PC-3 (cell line): ENCODE measurements around the gene NMUR1. TPM values are rescaled to one million over a fixed set of nuclear protein-coding genes. Genes with fewer than 3 reads are reported as not detected.

ENCODE experiments used
- ATAC-seq: fragments of 200-7000 bp; cut with Tn5 transposase; 2 replicates; pipeline ENCODE4 v1.9.1; 2020; ENCODE audit warnings: mild to moderate bottlenecking, moderate library complexity
- BruUV-seq: library from RNA; stranded (reverse); fragments of 400-500 nt; replicated peaks from 2 replicates; lab custom pipeline; 2021; lab: Mats Ljungman, UMichigan
- CTCF ChIA-PET: fragments of 300-600 bp; sonication (Branson Sonifier 250); formaldehyde crosslinking; loops from one replicate; lab custom pipeline; 2022; ENCODE audit warnings: antibody characterized with exemption; lab: Charles Lee
- POLR2A ChIA-PET: fragments of 300-600 bp; sonication (Branson Sonifier 250); formaldehyde crosslinking; loops from one replicate; lab custom pipeline; 2022; ENCODE audit warnings: antibody characterized with exemption; ENCODE audit not compliant: unreplicated experiment; lab: Charles Lee
- DNase-seq: peaks from one replicate; pipeline ENCODE4 v3.0.0-alpha.2; 2015
- H2AFZ ChIP-seq: fragments of 300-600 bp; sonication (generic); 2 replicates; pipeline ENCODE4 v1.6.0; 2016; ENCODE audit warnings: antibody characterized with exemption, low read length
- H3F3A ChIP-seq: fragments of 300-600 bp; sonication (generic); one replicate; pipeline ENCODE4 v1.6.0; 2017; ENCODE audit warnings: antibody characterized with exemption, low read length, control low read depth, mild to moderate bottlenecking; ENCODE audit not compliant: unreplicated experiment
- H3K27ac ChIP-seq: fragments of 300-600 bp; sonication (generic); 2 replicates; pipeline ENCODE4 v1.5.1; 2016; ENCODE audit warnings: mild to moderate bottlenecking, low read length
- H3K27me3 ChIP-seq: fragments of 300-600 bp; sonication (generic); 2 replicates; pipeline ENCODE4 v1.6.1; 2016; ENCODE audit warnings: low read length, mixed read lengths
- H3K36me3 ChIP-seq: fragments of 300-600 bp; sonication (generic); 2 replicates; pipeline ENCODE4 v1.6.1; 2016; ENCODE audit warnings: low read depth, mixed run types, low read length, mixed read lengths
- H3K4me1 ChIP-seq: fragments of 300-600 bp; sonication (generic); 2 replicates; pipeline ENCODE4 v1.5.1; 2016; ENCODE audit warnings: low read length; ENCODE audit not compliant: insufficient read depth
- H3K4me2 ChIP-seq: fragments of 300-600 bp; sonication (generic); 2 replicates; pipeline ENCODE4 v1.6.0; 2016; ENCODE audit warnings: low read length
- H3K4me3 ChIP-seq: fragments of 300-600 bp; sonication (generic); 2 replicates; pipeline ENCODE4 v1.5.1; 2016; ENCODE audit warnings: mild to moderate bottlenecking, low read length, mixed read lengths
- H3K79me2 ChIP-seq: fragments of 300-600 bp; sonication (generic); 2 replicates; pipeline ENCODE4 v1.6.1; 2017; ENCODE audit warnings: low read length, mixed read lengths
- H3K9ac ChIP-seq: fragments of 300-600 bp; sonication (generic); 2 replicates; pipeline ENCODE4 v1.6.0; 2016; ENCODE audit warnings: mild to moderate bottlenecking, low read length
- H3K9me2 ChIP-seq: fragments of 300-600 bp; sonication (generic); replicated peaks from 2 replicates; pipeline ENCODE4 v1.6.1; 2016; ENCODE audit warnings: mixed run types, low read length, mixed read lengths
- H3K9me3 ChIP-seq: fragments of 300-600 bp; sonication (generic); 2 replicates; pipeline ENCODE4 v1.6.1; 2016; ENCODE audit warnings: low read length, mixed read lengths
- H4K20me1 ChIP-seq: fragments of 300-600 bp; sonication (generic); 2 replicates; pipeline ENCODE4 v1.6.1; 2016; ENCODE audit warnings: low read length, mixed read lengths
- EZH2phosphoT487 ChIP-seq: fragments of 300-600 bp; sonication (generic); IDR thresholded peaks from 2 replicates; pipeline ENCODE4 v1.6.1; 2018; ENCODE audit warnings: mild to moderate bottlenecking, antibody characterized with exemption, low read length, borderline replicate concordance
- intact Hi-C: fragments of 100-400 bp; cut with micrococcal nuclease; formaldehyde crosslinking; loops from 2 replicates; pipeline ENCODE4 v1.9.0; 2023
- total RNA-seq: library from RNA; depleted of rRNA; stranded (reverse); fragments of >200 nt; gene quantifications from 2 replicates; pipeline ENCODE4 v1.2.3, GENCODE V29; 2014
- TF ChIP-seq, protein P1 (sequence below): fragments of 300-600 bp; sonication (generic); conservative IDR thresholded peaks from 2 replicates; pipeline ENCODE4 v1.5.1; 2017; ENCODE audit warnings: antibody characterized with exemption, low read depth, mild to moderate bottlenecking, low read length

Gene NMUR1
- total RNA-seq, 1 experiment from 2014 or later, result not detected

DNA sequence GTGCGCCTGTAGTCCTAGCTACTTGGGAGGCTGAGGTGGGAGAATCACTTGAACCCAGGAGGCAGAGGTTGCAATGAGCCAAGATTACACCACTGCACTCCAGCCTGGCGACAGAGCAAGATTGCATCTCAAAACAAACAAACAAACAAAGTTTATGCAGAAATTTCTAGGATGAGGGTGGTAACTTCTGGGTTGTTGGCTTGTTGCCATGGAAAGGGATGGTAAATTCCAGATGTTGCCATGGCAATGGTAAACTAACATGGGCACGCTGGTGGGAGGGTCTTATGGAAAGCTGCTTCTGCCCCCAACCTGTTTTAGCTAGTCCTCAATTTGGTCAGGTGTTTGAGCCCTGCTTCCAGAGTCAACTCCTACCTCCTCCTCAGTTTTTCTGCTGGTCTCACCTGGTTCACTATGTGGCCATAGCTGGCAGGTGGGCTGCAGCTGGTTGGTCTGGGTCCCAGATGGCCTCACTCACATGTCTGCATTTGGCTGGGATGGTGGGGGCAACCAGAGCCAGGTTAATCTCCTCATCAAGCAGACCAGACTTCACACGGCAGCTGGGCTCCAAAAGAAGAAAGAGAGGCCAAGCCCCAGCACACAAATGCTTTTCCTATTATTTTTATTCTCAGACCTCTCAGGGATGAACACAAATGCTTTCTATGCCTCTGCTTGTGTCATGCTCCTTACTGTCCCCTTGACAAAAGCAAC lies 35.8 kb upstream of the NMUR1 start:
- no peak for DNase-seq

DNA sequence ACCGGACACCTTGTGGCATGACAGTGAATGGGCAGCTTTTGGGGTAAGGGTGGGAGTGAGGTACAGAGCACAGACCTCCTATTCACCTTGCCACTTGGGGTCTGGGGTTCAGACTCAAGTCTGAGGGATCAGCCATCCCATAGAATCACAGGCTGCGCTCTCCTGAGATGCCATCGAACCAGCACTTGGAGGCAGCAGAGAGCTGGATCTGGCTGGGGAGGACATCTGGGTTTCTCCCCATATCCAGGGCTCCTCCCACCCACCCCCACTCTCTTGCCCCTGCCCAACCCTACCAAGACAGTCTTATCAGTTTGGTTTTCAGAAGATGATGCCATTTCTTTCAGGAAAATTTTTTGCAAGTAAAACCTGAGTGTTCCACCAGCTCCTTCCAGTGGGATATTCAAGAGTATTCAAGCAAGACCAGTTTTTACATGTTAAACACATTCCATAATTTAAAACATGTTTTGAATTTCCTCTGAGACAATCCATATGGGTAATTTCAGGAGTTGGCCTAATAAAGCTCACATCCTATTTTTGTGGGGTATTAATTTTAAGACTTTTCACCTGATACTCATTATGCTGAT lies 33.2 kb upstream of the NMUR1 start:
- H3K4me1 ChIP-seq, result no peaks in the 10 kb centered on the region
- ChIA-PET POLR2A (no interaction called here), CTCF (interaction anchor here (0.6 to 1.2 kb wide), 6 partner anchors 14 to 738 kb away, joined by 3 to 12 read pairs (median 5); no protein-coding TSS in a partner anchor)
- H3K4me3 ChIP-seq, result no peak overlapping the region
- DNase-seq (peak; percentile 65), ATAC-seq (peak; percentile 95)
- H3K4me2 ChIP-seq, result no peak overlapping the region
- no peaks in the 10 kb centered on the region for H3F3A ChIP-seq
- H3K9me2 ChIP-seq, result no peaks in the 10 kb centered on the region
- no peaks in the 10 kb centered on the region for H3K36me3 ChIP-seq
- H3K27me3 ChIP-seq, result no peaks in the 10 kb centered on the region
- no peak overlapping the region for H3K27ac ChIP-seq
- TF ChIP-seq EZH2phosphoT487, result no peak
- TF ChIP-seq, protein P1, sequence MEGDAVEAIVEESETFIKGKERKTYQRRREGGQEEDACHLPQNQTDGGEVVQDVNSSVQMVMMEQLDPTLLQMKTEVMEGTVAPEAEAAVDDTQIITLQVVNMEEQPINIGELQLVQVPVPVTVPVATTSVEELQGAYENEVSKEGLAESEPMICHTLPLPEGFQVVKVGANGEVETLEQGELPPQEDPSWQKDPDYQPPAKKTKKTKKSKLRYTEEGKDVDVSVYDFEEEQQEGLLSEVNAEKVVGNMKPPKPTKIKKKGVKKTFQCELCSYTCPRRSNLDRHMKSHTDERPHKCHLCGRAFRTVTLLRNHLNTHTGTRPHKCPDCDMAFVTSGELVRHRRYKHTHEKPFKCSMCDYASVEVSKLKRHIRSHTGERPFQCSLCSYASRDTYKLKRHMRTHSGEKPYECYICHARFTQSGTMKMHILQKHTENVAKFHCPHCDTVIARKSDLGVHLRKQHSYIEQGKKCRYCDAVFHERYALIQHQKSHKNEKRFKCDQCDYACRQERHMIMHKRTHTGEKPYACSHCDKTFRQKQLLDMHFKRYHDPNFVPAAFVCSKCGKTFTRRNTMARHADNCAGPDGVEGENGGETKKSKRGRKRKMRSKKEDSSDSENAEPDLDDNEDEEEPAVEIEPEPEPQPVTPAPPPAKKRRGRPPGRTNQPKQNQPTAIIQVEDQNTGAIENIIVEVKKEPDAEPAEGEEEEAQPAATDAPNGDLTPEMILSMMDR, result peak; percentile 62
- no peaks in the 10 kb centered on the region for H3K79me2 ChIP-seq
- no TSS peak for BruUV-seq
- intact Hi-C loops, result loop anchor here (1.0 kb wide), 1 partner anchor 38 kb away; no protein-coding TSS in a partner anchor
- no peaks in the 10 kb centered on the region for H3K9me3 ChIP-seq
- no peak overlapping the region for H2AFZ ChIP-seq
- no peaks in the 10 kb centered on the region for H4K20me1 ChIP-seq
- H3K9ac ChIP-seq, result no peak overlapping the region

More for the DNA sequence above, 35.8 kb upstream of the NMUR1 start:
- Histone ChIP-seq H3K4me2 (no peak overlapping the region), H4K20me1 (no peaks in the 10 kb centered on the region), H3K36me3 (no peaks in the 10 kb centered on the region), H3K4me1 (no peaks in the 10 kb centered on the region), H3K27me3 (no peaks in the 10 kb centered on the region), H3K27ac (no peak overlapping the region), H3F3A (no peaks in the 10 kb centered on the region), H3K9me3 (no peaks in the 10 kb centered on the region), H3K79me2 (no peaks in the 10 kb centered on the region), H3K9ac (no peak overlapping the region), H3K9me2 (no peaks in the 10 kb centered on the region), H3K4me3 (no peak overlapping the region), H2AFZ (no peak overlapping the region)
- no TSS peak for BruUV-seq
- ATAC-seq, result no peak
- TF ChIP-seq, protein P1, result no peak
- intact Hi-C loops, result no loop called here
- POLR2A ChIA-PET, result interaction anchor here (0.6 kb wide), 1 partner anchor 441 kb away, joined by 10 read pairs; no protein-coding TSS in a partner anchor
- CTCF ChIA-PET, result interaction anchor here (0.5 kb wide), 1 partner anchor 21 kb away, joined by 3 read pairs; no protein-coding TSS in a partner anchor

GRCh38 chr2:231557571-231558217 lies 27.4 kb upstream of the NMUR1 start:
- Histone ChIP-seq H3K4me3 (no peak overlapping the region), H3K4me1 (no peaks in the 10 kb centered on the region), H3K9me3 (no peaks in the 10 kb centered on the region), H3K27me3 (no peaks in the 10 kb centered on the region), H3F3A (no peaks in the 10 kb centered on the region), H3K27ac (no peak overlapping the region), H3K4me2 (no peak overlapping the region), H4K20me1 (no peaks in the 10 kb centered on the region), H3K36me3 (no peaks in the 10 kb centered on the region), H3K9me2 (no peaks in the 10 kb centered on the region), H3K79me2 (no peaks in the 10 kb centered on the region), H2AFZ (peak overlapping the region; percentile 41; the same call in 1 of the 2 replicates), H3K9ac (no peak overlapping the region)
- TF ChIP-seq EZH2phosphoT487, result no peak
- TF ChIP-seq, protein P1, result peak; percentile 79
- intact Hi-C loops, result loop anchor here (1.0 kb wide), 3 partner anchors 27 to 75 kb away; partner anchors contain the start of gene NMUR1
- no TSS peak for BruUV-seq
- ATAC-seq (peak; percentile 92), DNase-seq (peak; percentile 76)
- CTCF ChIA-PET, result no interaction called here
- POLR2A ChIA-PET, result no interaction called here
